H9 (cell line): ENCODE measurements around the gene TRUB2. TPM values are rescaled to one million over a fixed set of nuclear protein-coding genes. Genes with fewer than 3 reads are reported as not detected.

ENCODE experiments used
- DNase-seq: peaks from one replicate; pipeline ENCODE4 v3.0.0-alpha.2; 2017
- H2AFZ ChIP-seq: one replicate; pipeline ENCODE4 v1.6.1; 2013; ENCODE audit warnings: mild to moderate bottlenecking, low read length, control low read depth, moderate library complexity
- H2AK5ac ChIP-seq: 2 replicates; pipeline ENCODE4 v1.6.1; 2013; ENCODE audit warnings: low read length, control low read depth, mixed read lengths; ENCODE audit not compliant: insufficient read length
- H2BK120ac ChIP-seq: one replicate; pipeline ENCODE4 v1.6.1; 2013; ENCODE audit warnings: low read depth, mild to moderate bottlenecking, low read length, control low read depth, inconsistent platforms; ENCODE audit not compliant: poor library complexity, severe bottlenecking
- H2BK12ac ChIP-seq: 2 replicates; pipeline ENCODE4 v1.6.1; 2013; ENCODE audit warnings: low read length, control low read depth, mixed read lengths, low read depth; ENCODE audit not compliant: insufficient read length
- H2BK15ac ChIP-seq: 2 replicates; pipeline ENCODE4 v1.6.1; 2013; ENCODE audit warnings: low read depth, low read length, control low read depth
- H2BK20ac ChIP-seq: one replicate; pipeline ENCODE4 v1.6.1; 2013; ENCODE audit warnings: low read depth, mild to moderate bottlenecking, low read length, control low read depth, inconsistent platforms; ENCODE audit not compliant: poor library complexity, severe bottlenecking
- H2BK5ac ChIP-seq: 2 replicates; pipeline ENCODE4 v1.6.1; 2013; ENCODE audit warnings: low read length, control low read depth, mixed read lengths; ENCODE audit not compliant: insufficient read length
- H3K14ac ChIP-seq: 2 replicates; pipeline ENCODE4 v1.6.1; 2013; ENCODE audit warnings: low read length, control low read depth; ENCODE audit not compliant: insufficient read depth
- H3K18ac ChIP-seq: 2 replicates; pipeline ENCODE4 v1.6.1; 2013; ENCODE audit warnings: low read depth, mild to moderate bottlenecking, mixed read lengths, low read length, control low read depth; ENCODE audit not compliant: insufficient read length
- H3K23ac ChIP-seq: 2 replicates; pipeline ENCODE4 v1.6.1; 2013; ENCODE audit warnings: low read length, control low read depth, mixed read lengths, low read depth; ENCODE audit not compliant: insufficient read length
- H3K23me2 ChIP-seq: 2 replicates; pipeline ENCODE4 v1.6.1; 2013; ENCODE audit warnings: low read depth, mild to moderate bottlenecking, mixed read lengths, low read length, control low read depth; ENCODE audit not compliant: insufficient read length, poor library complexity, severe bottlenecking
- H3K27ac ChIP-seq: 2 replicates; pipeline ENCODE4 v1.5.1; 2013; ENCODE audit warnings: low read length, control low read depth, mixed read lengths, low read depth; ENCODE audit not compliant: insufficient read length
- H3K27me3 ChIP-seq: 2 replicates; pipeline ENCODE4 v1.6.1; 2013; ENCODE audit warnings: low read length, control low read depth, inconsistent platforms; ENCODE audit not compliant: insufficient read depth
- H3K4ac ChIP-seq: 2 replicates; pipeline ENCODE4 v1.6.1; 2013; ENCODE audit warnings: low read depth, mild to moderate bottlenecking, control low read depth, inconsistent platforms, low read length, moderate library complexity
- H3K4me1 ChIP-seq: 2 replicates; pipeline ENCODE4 v1.6.1; 2013; ENCODE audit warnings: low read length, control low read depth, inconsistent platforms; ENCODE audit not compliant: insufficient read depth
- H3K4me2 ChIP-seq: 2 replicates; pipeline ENCODE4 v1.6.1; 2013; ENCODE audit warnings: low read length, control low read depth, mixed read lengths; ENCODE audit not compliant: insufficient read length, insufficient read depth
- H3K56ac ChIP-seq: 2 replicates; pipeline ENCODE4 v1.6.1; 2013; ENCODE audit warnings: low read depth, mild to moderate bottlenecking, mixed read lengths, low read length, control low read depth; ENCODE audit not compliant: insufficient read length
- H3K79me1 ChIP-seq: 2 replicates; pipeline ENCODE4 v1.6.1; 2013; ENCODE audit warnings: low read depth, mild to moderate bottlenecking, moderate library complexity, low read length, control low read depth, inconsistent platforms; ENCODE audit not compliant: insufficient read depth, poor library complexity, severe bottlenecking
- H3K79me2 ChIP-seq: 2 replicates; pipeline ENCODE4 v1.6.1; 2013; ENCODE audit warnings: low read length, control low read depth, inconsistent platforms; ENCODE audit not compliant: insufficient read depth
- H3K9ac ChIP-seq: 2 replicates; pipeline ENCODE4 v1.6.1; 2013; ENCODE audit warnings: low read length, control low read depth, mixed read lengths; ENCODE audit not compliant: insufficient read length; ENCODE audit errors: extremely low read depth
- H3K9me3 ChIP-seq: one replicate; pipeline ENCODE4 v1.6.1; 2013; ENCODE audit warnings: low read depth, low read length, inconsistent platforms; ENCODE audit not compliant: control insufficient read depth
- H3T11ph ChIP-seq: one replicate; pipeline ENCODE4 v1.6.1; 2013; ENCODE audit warnings: mild to moderate bottlenecking, low read length, control low read depth, inconsistent platforms
- H4K20me1 ChIP-seq: one replicate; pipeline ENCODE4 v1.6.1; 2013; ENCODE audit not compliant: control insufficient read depth, insufficient read length, insufficient read depth
- H4K5ac ChIP-seq: 2 replicates; pipeline ENCODE4 v1.6.1; 2013; ENCODE audit warnings: low read depth, mild to moderate bottlenecking, mixed read lengths, low read length, control low read depth; ENCODE audit not compliant: insufficient read length
- H4K8ac ChIP-seq: replicated peaks from 2 replicates; pipeline ENCODE4 v1.6.1; 2013; ENCODE audit warnings: low read length, control low read depth, mixed read lengths, low read depth; ENCODE audit not compliant: insufficient read length
- H4K91ac ChIP-seq: 2 replicates; pipeline ENCODE4 v1.6.1; 2013; ENCODE audit warnings: low read depth, mild to moderate bottlenecking, moderate library complexity, mixed read lengths, low read length, control low read depth; ENCODE audit not compliant: insufficient read length
- H3K27ac Mint-ChIP-seq, 3 experiments: 2 replicates in 2 of 3; 3 replicates in 1 of 3; pipeline ENCODE4 v1.8.0; 2020 to 2021; ENCODE audit warnings: mixed read lengths in 3 of 3, mild to moderate bottlenecking in 1 of 3, moderate library complexity in 1 of 3
- H3K27me3 Mint-ChIP-seq: 2 replicates; pipeline ENCODE4 v1.8.0; 2021; ENCODE audit warnings: low read depth, mild to moderate bottlenecking, moderate library complexity, mixed read lengths
- H3K36me3 Mint-ChIP-seq, 3 experiments: 2 replicates in 2 of 3; 3 replicates in 1 of 3; pipeline ENCODE4 v1.8.0; 2020 to 2021; ENCODE audit warnings: low read depth in 3 of 3, mixed read lengths in 3 of 3; ENCODE audit not compliant: insufficient read depth in 1 of 3
- H3K4me1 Mint-ChIP-seq, 2 experiments: 2 replicates each; pipeline ENCODE4 v1.8.0; 2020; ENCODE audit warnings: mixed read lengths in 2 of 2
- H3K4me3 Mint-ChIP-seq, 2 experiments: 2 replicates in 1 of 2; 3 replicates in 1 of 2; pipeline ENCODE4 v1.8.0; 2020 to 2021; ENCODE audit warnings: mild to moderate bottlenecking in 2 of 2, mixed read lengths in 2 of 2, moderate library complexity in 1 of 2
- H3K9me3 Mint-ChIP-seq, 2 experiments: 2 replicates in 1 of 2; 3 replicates in 1 of 2; pipeline ENCODE4 v1.8.0; 2020; ENCODE audit warnings: mild to moderate bottlenecking in 2 of 2, mixed read lengths in 2 of 2, moderate library complexity in 1 of 2
- CTCF ChIP-seq: fragments of 200-600 bp; sonication (generic); conservative IDR thresholded peaks from 3 replicates; pipeline ENCODE4 v1.8.0; 2021; ENCODE audit warnings: antibody characterized with exemption, mild to moderate bottlenecking
- WGBS: extraction: QIAGEN DNeasy Blood & Tissue Kit; methylation state at CpG from one replicate; pipeline ENCODE4 v1.1.7; 2013; ENCODE audit warnings: missing lambda C conversion rate, low lambda C conversion rate, mixed read lengths; ENCODE audit not compliant: insufficient read length; ENCODE audit errors: extremely low coverage; 5-methylcytosine and 5-hydroxymethylcytosine counted together
- total RNA-seq: library from RNA; stranded (reverse); gene quantifications from 2 replicates; pipeline ENCODE4 v1.2.1, GENCODE V29; 2021

The TRUB2 gene
- total RNA-seq, 1 experiment from 2014 or later: 38.3 TPM

- H3K4me3 Mint-ChIP-seq: no peak overlapping the region
- H3K4me1 ChIP-seq: no peaks in the 10 kb centered on the region
- DNase-seq: no peak
- H3K36me3 Mint-ChIP-seq: peaks cover 24 to 63% (median 47%) of the 10 kb centered on the region in 3 experiments
- no peaks in the 10 kb centered on the region for H3K79me1 ChIP-seq
- H3K27me3 ChIP-seq: no peaks in the 10 kb centered on the region
- no peaks in the 10 kb centered on the region for H4K20me1 ChIP-seq
- no peak overlapping the region for H3K4ac ChIP-seq
- H4K91ac ChIP-seq: no peak overlapping the region
- H3K9me3 Mint-ChIP-seq: no peaks in the 10 kb centered on the region
- no CpG with 5 or more reads among the region's 4 CpGs for WGBS
- no peak overlapping the region for H3K14ac ChIP-seq
- no peaks in the 10 kb centered on the region for H3K27me3 Mint-ChIP-seq
- H3K23me2 ChIP-seq: no peaks in the 10 kb centered on the region
- no peaks in the 10 kb centered on the region for H3K4me1 Mint-ChIP-seq
- no peak overlapping the region for H2AK5ac ChIP-seq
- H3K27ac Mint-ChIP-seq: no peak overlapping the region
- H3K56ac ChIP-seq: no peak overlapping the region
- H3T11ph ChIP-seq: no peak overlapping the region
- H3K9me3 ChIP-seq: no peaks in the 10 kb centered on the region
- no peak overlapping the region for H2BK15ac ChIP-seq
- no peak overlapping the region for H4K5ac ChIP-seq
- H2AFZ ChIP-seq: no peak overlapping the region
- H3K23ac ChIP-seq: no peak overlapping the region
- no peak overlapping the region for H3K18ac ChIP-seq
- H3K9ac ChIP-seq: no peak overlapping the region
- H3K79me2 ChIP-seq: no peaks in the 10 kb centered on the region
- H2BK5ac ChIP-seq: no peak overlapping the region
- no peak overlapping the region for H3K27ac ChIP-seq
- no peak overlapping the region for H2BK20ac ChIP-seq
- H4K8ac ChIP-seq: no peak overlapping the region
- H3K4me2 ChIP-seq: no peak overlapping the region
- H2BK12ac ChIP-seq: no peak overlapping the region
- TF ChIP-seq CTCF: no peak
- H2BK120ac ChIP-seq: no peak overlapping the region
Measured at GRCh38 chr9:128314697-128315096, 7.5 kb downstream of the TRUB2 start.
